CD4-positive, alpha-beta memory T cell (primary cell): ENCODE results near the gene AGPAT2. TPM values are rescaled to one million over a fixed set of nuclear protein-coding genes. Genes with fewer than 3 reads are reported as not detected.

Source experiments
- CTCF ChIA-PET: fragments of 350-600 bp; sonication (Branson Sonifier 250); formaldehyde crosslinking; loops from one replicate; lab custom pipeline; 2021; ENCODE audit warnings: inconsistent platforms; ENCODE audit not compliant: partially characterized antibody; lab: Charles Lee
- POLR2A ChIA-PET: fragments of 350-600 bp; sonication (Branson Sonifier 250); formaldehyde crosslinking; loops from one replicate; lab custom pipeline; 2021; ENCODE audit not compliant: partially characterized antibody; lab: Charles Lee
- DNase-seq, 5 donors: peaks; one replicate each; pipeline versions ENCODE4 v3.0.0 to v3.0.0-alpha.2; 2020 to 2022; ENCODE audit warnings: mixed read lengths in 1 of 5
- H3K27ac ChIP-seq: one replicate; pipeline ENCODE4 v1.7.0; 2013; ENCODE audit warnings: low read depth, low read length
- H3K27me3 ChIP-seq: 2 replicates; pipeline ENCODE4 v1.7.0; 2013; ENCODE audit warnings: mild to moderate bottlenecking, low read length, moderate library complexity; ENCODE audit not compliant: insufficient read depth
- H3K36me3 ChIP-seq: 2 replicates; pipeline ENCODE4 v1.7.0; 2013; ENCODE audit warnings: mild to moderate bottlenecking, low read length, moderate library complexity; ENCODE audit not compliant: insufficient read depth
- H3K4me1 ChIP-seq: 2 replicates; pipeline ENCODE4 v1.7.0; 2013; ENCODE audit warnings: mild to moderate bottlenecking, low read length, moderate library complexity; ENCODE audit not compliant: insufficient read depth
- H3K4me3 ChIP-seq, 2 donors: one replicate each; pipeline ENCODE4 v1.7.0; 2013; ENCODE audit warnings: low read length in 2 of 2, mild to moderate bottlenecking in 1 of 2
- H3K9me3 ChIP-seq, 2 donors: one replicate each; pipeline ENCODE4 v1.7.0; 2013; ENCODE audit warnings: low read length in 2 of 2, control low read depth in 1 of 2; ENCODE audit not compliant: control insufficient read depth in 1 of 2
- H3K27ac Mint-ChIP-seq, 7 donors: one replicate each; pipeline ENCODE4 v1.8.0; 2020 to 2021; ENCODE audit warnings: mixed read lengths in 7 of 7, mild to moderate bottlenecking in 6 of 7, inconsistent platforms in 3 of 7, moderate library complexity in 3 of 7
- H3K27me3 Mint-ChIP-seq, 2 donors: one replicate each; pipeline ENCODE4 v1.8.0; 2020 to 2021; ENCODE audit warnings: mixed read lengths in 2 of 2
- H3K36me3 Mint-ChIP-seq, 2 donors: one replicate each; pipeline ENCODE4 v1.8.0; 2020 to 2021; ENCODE audit warnings: mixed read lengths in 2 of 2, inconsistent platforms in 1 of 2, mild to moderate bottlenecking in 1 of 2
- H3K4me1 Mint-ChIP-seq, 4 donors: one replicate each; pipeline ENCODE4 v1.8.0; 2020 to 2021; ENCODE audit warnings: mixed read lengths in 4 of 4, mild to moderate bottlenecking in 1 of 4
- H3K4me3 Mint-ChIP-seq, 8 donors: one replicate each; pipeline ENCODE4 v1.8.0; 2020 to 2021; ENCODE audit warnings: mixed read lengths in 8 of 8, mild to moderate bottlenecking in 7 of 8, moderate library complexity in 6 of 8, inconsistent platforms in 3 of 8
- H3K9me3 Mint-ChIP-seq, 8 donors: one replicate each; pipeline ENCODE4 v1.8.0; 2020 to 2021; ENCODE audit warnings: mixed read lengths in 8 of 8, mild to moderate bottlenecking in 5 of 8, inconsistent platforms in 3 of 8, moderate library complexity in 1 of 8
- intact Hi-C: fragments of 100-400 bp; cut with micrococcal nuclease; formaldehyde crosslinking; loops from one replicate; pipeline ENCODE4 v1.15.1; 2023
- polyA plus RNA-seq, 2 donors: library from polyadenylated mRNA; unstranded; fragments of 300-500 nt; fragmentation: Illumina TruSeq; gene quantifications; one replicate each; pipeline ENCODE4 v1.2.3, GENCODE V29; 2021
- total RNA-seq, 2 experiments: library from RNA; stranded (reverse); gene quantifications; one replicate each; pipeline ENCODE4 v1.2.3, GENCODE V29; 2021

AGPAT2 gene
- total and polyA plus RNA-seq, 4 experiments from 2014 or later: 6.9 to 20.6 (median 12.0) TPM

GRCh38 chr9:136645903-136646754, 41.1 kb downstream of the AGPAT2 start:
- peaks cover 10% of the 10 kb centered on the region for H3K4me1 ChIP-seq
- Mint-ChIP-seq H3K27ac (no peak overlapping the region), H3K4me3 (no peak overlapping the region), H3K36me3 (no peaks in the 10 kb centered on the region), H3K4me1 (peaks cover 0 to 8% (median 0%) of the 10 kb centered on the region in 4 donors), H3K9me3 (no peaks in the 10 kb centered on the region), H3K27me3 (peaks cover 18 to 20% of the 10 kb centered on the region in 2 donors)
- no peaks in the 10 kb centered on the region for H3K9me3 ChIP-seq
- no peak overlapping the region for H3K4me3 ChIP-seq
- H3K27ac ChIP-seq: no peak overlapping the region
- intact Hi-C loops: no loop called here
- DNase-seq: no peak
- CTCF ChIA-PET: interaction anchor here (1.0 to 2.9 kb wide), 2 partner anchors 158 to 161 kb away, joined by 3 to 10 read pairs; no protein-coding TSS in a partner anchor
- POLR2A ChIA-PET: no interaction called here
- peaks cover 13% of the 10 kb centered on the region for H3K27me3 ChIP-seq
- H3K36me3 ChIP-seq: no peaks in the 10 kb centered on the region

DNA sequence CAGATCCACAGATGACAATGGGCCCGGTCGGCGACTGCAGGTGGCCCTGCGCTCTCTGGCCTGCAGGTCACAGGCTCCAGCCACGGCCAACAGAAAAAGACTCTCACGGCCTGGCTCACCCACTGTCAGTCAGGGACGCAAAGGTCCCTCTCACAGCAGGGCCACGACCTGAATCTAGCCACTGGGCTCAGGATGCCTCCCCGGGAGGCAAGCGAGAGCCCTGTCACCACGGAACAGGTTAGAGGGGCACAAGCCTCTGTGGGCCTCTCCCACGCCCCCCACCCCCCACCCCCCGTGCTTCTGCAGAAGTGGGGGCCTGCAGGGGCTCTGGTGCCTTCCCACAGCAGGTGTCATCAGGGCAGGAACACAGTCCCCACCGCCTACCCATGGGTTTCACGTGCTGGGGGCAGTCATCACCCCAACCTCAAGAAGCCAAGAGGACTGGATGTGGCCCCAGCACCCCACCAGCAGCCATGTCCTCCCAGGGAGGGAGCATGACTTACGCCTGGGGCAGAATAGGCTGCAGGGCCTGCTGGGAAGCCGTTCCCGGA, 41.8 kb downstream of the AGPAT2 start:
- H3K4me1 ChIP-seq: peaks cover 10% of the 10 kb centered on the region
- no peak overlapping the region for H3K4me3 ChIP-seq
- DNase-seq: no peak
- H3K27me3 ChIP-seq: peaks cover 13% of the 10 kb centered on the region
- CTCF ChIA-PET: interaction anchor here (0.8 to 2.9 kb wide), 2 partner anchors 156 to 160 kb away, joined by 4 to 10 read pairs; no protein-coding TSS in a partner anchor
- intact Hi-C loops: no loop called here
- Mint-ChIP-seq H3K4me3 (no peak overlapping the region), H3K27ac (no peak overlapping the region), H3K27me3 (peaks cover 16 to 18% of the 10 kb centered on the region in 2 donors), H3K36me3 (no peaks in the 10 kb centered on the region), H3K4me1 (peaks cover 0 to 8% (median 0%) of the 10 kb centered on the region in 4 donors), H3K9me3 (no peaks in the 10 kb centered on the region)
- no peaks in the 10 kb centered on the region for H3K36me3 ChIP-seq
- POLR2A ChIA-PET: no interaction called here
- no peak overlapping the region for H3K27ac ChIP-seq
- H3K9me3 ChIP-seq: no peaks in the 10 kb centered on the region

DNA sequence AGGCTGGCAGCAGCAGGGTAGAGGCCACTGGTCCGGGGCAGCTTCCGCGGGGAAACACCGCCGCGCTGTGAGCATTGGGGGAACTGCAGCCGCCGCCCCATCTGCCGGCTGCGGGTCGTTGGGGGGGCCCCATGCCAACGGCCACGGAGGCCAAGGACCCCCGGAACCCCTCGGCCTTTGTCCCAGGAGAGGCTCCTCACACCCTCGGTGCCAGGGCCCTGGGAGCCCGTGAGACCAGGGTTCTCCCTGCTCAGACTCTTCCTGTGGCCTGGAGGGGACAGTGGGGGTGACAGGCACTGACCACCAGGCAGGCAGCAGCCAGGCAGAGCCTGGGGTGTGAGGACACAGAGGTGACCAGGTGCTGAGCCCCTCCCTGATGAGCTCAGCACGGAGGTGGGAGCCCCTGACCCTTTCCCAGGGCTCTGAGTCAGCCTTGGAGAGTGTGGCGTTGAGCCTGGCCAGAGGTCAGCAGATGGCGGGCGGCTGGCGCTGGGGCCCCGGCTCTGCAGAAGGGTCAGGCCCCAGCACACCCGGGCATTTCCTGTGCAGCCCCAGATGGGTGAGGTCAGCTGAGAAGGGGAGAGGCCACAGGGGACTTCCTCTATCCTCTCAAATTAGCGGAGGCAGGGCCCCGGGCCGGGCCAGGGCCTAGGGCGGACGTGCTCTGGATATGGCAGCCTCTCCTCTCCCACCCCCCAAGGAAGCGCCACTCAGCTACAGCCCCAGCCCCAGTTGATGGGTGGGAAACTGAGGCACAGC, 42.5 kb downstream of the AGPAT2 start:
- Histone ChIP-seq H3K27me3 (peaks cover 13% of the 10 kb centered on the region), H3K36me3 (no peaks in the 10 kb centered on the region), H3K9me3 (no peaks in the 10 kb centered on the region), H3K4me3 (no peak overlapping the region), H3K27ac (no peak overlapping the region), H3K4me1 (peaks cover 10% of the 10 kb centered on the region)
- intact Hi-C loops: loop anchor here (1.0 kb wide), 1 partner anchor 159 kb away; no protein-coding TSS in a partner anchor
- DNase-seq: peak; percentile 61 to 77 (median 67)
- H3K36me3 Mint-ChIP-seq: no peaks in the 10 kb centered on the region
- H3K27me3 Mint-ChIP-seq: peaks cover 16 to 18% of the 10 kb centered on the region in 2 donors
- CTCF ChIA-PET: interaction anchor here (0.8 to 2.9 kb wide), 4 partner anchors 20 to 159 kb away, joined by 3 to 10 read pairs (median 4); no protein-coding TSS in a partner anchor
- H3K27ac Mint-ChIP-seq: no peak overlapping the region
- no peaks in the 10 kb centered on the region for H3K9me3 Mint-ChIP-seq
- H3K4me1 Mint-ChIP-seq: peaks cover 0 to 8% (median 0%) of the 10 kb centered on the region in 4 donors
- H3K4me3 Mint-ChIP-seq: no peak overlapping the region
- POLR2A ChIA-PET: no interaction called here

- no peaks in the 10 kb centered on the region for H3K36me3 ChIP-seq
- ChIA-PET POLR2A (no interaction called here), CTCF (interaction anchor here (0.8 to 1.5 kb wide), 4 partner anchors 13 to 159 kb away, joined by 3 to 4 read pairs (median 3); no protein-coding TSS in a partner anchor)
- peaks cover 13% of the 10 kb centered on the region for H3K27me3 ChIP-seq
- Mint-ChIP-seq H3K27me3 (peaks cover 16 to 18% of the 10 kb centered on the region in 2 donors), H3K4me1 (peaks cover 0 to 8% (median 0%) of the 10 kb centered on the region in 4 donors), H3K9me3 (no peaks in the 10 kb centered on the region), H3K27ac (no peak overlapping the region), H3K36me3 (no peaks in the 10 kb centered on the region), H3K4me3 (no peak overlapping the region)
- no peak for DNase-seq
- H3K9me3 ChIP-seq: no peaks in the 10 kb centered on the region
- H3K4me3 ChIP-seq: no peak overlapping the region
- intact Hi-C loops: loop anchor here (1.0 kb wide), 1 partner anchor 159 kb away; no protein-coding TSS in a partner anchor
- no peak overlapping the region for H3K27ac ChIP-seq
- H3K4me1 ChIP-seq: peaks cover 10% of the 10 kb centered on the region
Observed at GRCh38 chr9:136644343-136644592, 43.0 kb downstream of the AGPAT2 start.

DNA sequence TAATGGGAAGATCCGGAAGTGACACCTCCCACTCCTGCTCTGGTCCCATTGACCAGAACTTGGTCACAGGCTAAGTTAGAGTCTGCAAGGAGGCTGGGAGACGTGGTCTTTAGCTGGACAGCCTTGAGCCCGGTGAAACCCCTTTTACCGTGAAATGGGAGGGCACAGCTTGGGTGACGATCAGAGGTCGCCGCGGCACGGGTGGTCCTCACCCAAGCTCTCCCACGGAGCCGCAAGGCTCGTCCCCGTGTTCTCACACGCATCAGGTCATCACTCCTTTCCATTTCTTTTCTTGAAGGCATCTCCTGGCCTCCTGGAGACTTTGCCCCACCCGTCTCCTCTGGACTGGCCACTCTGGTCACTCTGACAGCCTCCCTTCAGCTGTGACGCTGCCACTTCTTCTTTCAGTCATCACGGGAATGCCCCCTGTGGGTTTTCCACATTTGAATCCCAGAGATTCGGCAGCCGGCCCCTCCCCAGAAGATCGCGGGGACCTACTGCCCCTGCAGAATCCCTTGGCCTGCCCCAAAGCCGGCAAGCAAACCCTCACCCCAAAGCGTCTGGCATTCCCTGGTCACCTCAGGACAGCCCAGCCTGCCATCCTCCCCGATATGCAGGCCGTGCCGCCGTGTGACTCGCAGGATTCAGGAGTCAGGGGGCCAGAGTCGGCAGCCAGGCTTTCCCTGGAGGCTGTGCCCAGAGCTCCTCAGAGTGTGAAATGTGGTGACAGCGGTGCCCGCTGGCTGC, 43.5 kb downstream of the AGPAT2 start:
- H3K9me3 Mint-ChIP-seq: no peaks in the 10 kb centered on the region
- ChIA-PET POLR2A (no interaction called here), CTCF (interaction anchor here (1.0 to 1.5 kb wide), 3 partner anchors 12 to 158 kb away, joined by 3 to 4 read pairs (median 3); no protein-coding TSS in a partner anchor)
- intact Hi-C loops: loop anchor here (1.0 kb wide), 1 partner anchor 158 kb away; no protein-coding TSS in a partner anchor
- H3K27me3 Mint-ChIP-seq: peaks cover 13 to 16% of the 10 kb centered on the region in 2 donors
- H3K4me3 Mint-ChIP-seq: peak overlapping the region in 1 of 8 donors; percentile 26
- Histone ChIP-seq H3K36me3 (no peaks in the 10 kb centered on the region), H3K9me3 (no peaks in the 10 kb centered on the region), H3K27ac (no peak overlapping the region), H3K4me1 (peaks cover 10% of the 10 kb centered on the region), H3K4me3 (no peak overlapping the region), H3K27me3 (peaks cover 13% of the 10 kb centered on the region)
- H3K27ac Mint-ChIP-seq: no peak overlapping the region
- H3K36me3 Mint-ChIP-seq: no peaks in the 10 kb centered on the region
- DNase-seq: no peak
- H3K4me1 Mint-ChIP-seq: peaks cover 0 to 8% (median 0%) of the 10 kb centered on the region in 4 donors

- peaks cover 13% of the 10 kb centered on the region for H3K27me3 ChIP-seq
- no peak overlapping the region for H3K27ac ChIP-seq
- H3K4me3 Mint-ChIP-seq: no peak overlapping the region
- peaks cover 0 to 8% (median 0%) of the 10 kb centered on the region in 4 donors for H3K4me1 Mint-ChIP-seq
- ChIA-PET POLR2A (no interaction called here), CTCF (interaction anchor here (1.5 kb wide), 1 partner anchor 11 kb away, joined by 4 read pairs; no protein-coding TSS in a partner anchor)
- H3K27ac Mint-ChIP-seq: peak overlapping the region in 1 of 7 donors; percentile 22
- intact Hi-C loops: no loop called here
- no peak overlapping the region for H3K4me3 ChIP-seq
- no peak for DNase-seq
- no peaks in the 10 kb centered on the region for H3K9me3 Mint-ChIP-seq
- peaks cover 11 to 14% of the 10 kb centered on the region in 2 donors for H3K27me3 Mint-ChIP-seq
- H3K9me3 ChIP-seq: no peaks in the 10 kb centered on the region
- H3K36me3 Mint-ChIP-seq: no peaks in the 10 kb centered on the region
- H3K4me1 ChIP-seq: peaks cover 10% of the 10 kb centered on the region
- H3K36me3 ChIP-seq: no peaks in the 10 kb centered on the region
Observed at GRCh38 chr9:136642439-136642921, 44.8 kb downstream of the AGPAT2 start.
